Measurements from ENCODE around the gene CTNNA3. TPM values are rescaled to one million over a fixed set of nuclear protein-coding genes. Genes with fewer than 3 reads are reported as not detected.

The CTNNA3 gene
- total RNA-seq, 1 experiment from 2014 or later: 0.20 TPM

DNA sequence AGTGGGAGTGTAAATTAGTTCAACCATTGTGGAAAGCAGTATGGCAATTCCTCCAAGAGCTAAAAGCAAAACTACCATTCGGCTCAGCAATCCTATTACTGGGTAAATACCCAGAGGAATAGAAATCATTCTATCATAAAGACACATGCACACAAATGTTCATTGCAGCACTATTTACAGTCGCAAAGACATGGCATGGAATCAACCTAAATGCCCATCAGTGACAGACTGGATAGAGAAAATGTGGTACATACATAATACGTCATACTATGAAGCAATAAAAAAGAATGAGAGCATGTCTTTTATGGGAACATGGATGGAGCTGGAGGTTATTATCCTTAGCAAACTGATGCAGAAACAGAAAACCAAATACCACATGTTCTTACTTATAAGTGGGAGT lies 1646.7 kb downstream of the CTNNA3 start:
- Mint-ChIP-seq H3K4me1 (ENCODE audit: low read depth, unreplicated experiment) (no peaks in the 10 kb centered on the region), H3K27me3 (ENCODE audit: insufficient read depth, unreplicated experiment) (peaks cover 6% of the 10 kb centered on the region), H3K27ac (ENCODE audit: unreplicated experiment) (no peak overlapping the region), H3K36me3 (ENCODE audit: insufficient read depth, unreplicated experiment) (no peaks in the 10 kb centered on the region), H3K4me3 (ENCODE audit: unreplicated experiment) (no peak overlapping the region), H3K9me3 (ENCODE audit: unreplicated experiment) (peaks cover 24% of the 10 kb centered on the region)
- ChIA-PET POLR2A (no interaction called here), CTCF (no interaction called here)
- DNase-seq: no peak
- peaks cover 7% of the 10 kb centered on the region for H3K9me3 ChIP-seq
- BruUV-seq (replicated peaks): no TSS peak
- no peaks in the 10 kb centered on the region for H3K27me3 ChIP-seq (replicated peaks; ENCODE audit: control insufficient read depth, insufficient read depth, low read length)
- H3K4me3 ChIP-seq (ENCODE audit: low read depth, low read length): no peak overlapping the region
- no peaks in the 10 kb centered on the region for H3K36me3 ChIP-seq (ENCODE audit: control insufficient read depth, insufficient read depth, low read length)
- TF ChIP-seq, protein P1, sequence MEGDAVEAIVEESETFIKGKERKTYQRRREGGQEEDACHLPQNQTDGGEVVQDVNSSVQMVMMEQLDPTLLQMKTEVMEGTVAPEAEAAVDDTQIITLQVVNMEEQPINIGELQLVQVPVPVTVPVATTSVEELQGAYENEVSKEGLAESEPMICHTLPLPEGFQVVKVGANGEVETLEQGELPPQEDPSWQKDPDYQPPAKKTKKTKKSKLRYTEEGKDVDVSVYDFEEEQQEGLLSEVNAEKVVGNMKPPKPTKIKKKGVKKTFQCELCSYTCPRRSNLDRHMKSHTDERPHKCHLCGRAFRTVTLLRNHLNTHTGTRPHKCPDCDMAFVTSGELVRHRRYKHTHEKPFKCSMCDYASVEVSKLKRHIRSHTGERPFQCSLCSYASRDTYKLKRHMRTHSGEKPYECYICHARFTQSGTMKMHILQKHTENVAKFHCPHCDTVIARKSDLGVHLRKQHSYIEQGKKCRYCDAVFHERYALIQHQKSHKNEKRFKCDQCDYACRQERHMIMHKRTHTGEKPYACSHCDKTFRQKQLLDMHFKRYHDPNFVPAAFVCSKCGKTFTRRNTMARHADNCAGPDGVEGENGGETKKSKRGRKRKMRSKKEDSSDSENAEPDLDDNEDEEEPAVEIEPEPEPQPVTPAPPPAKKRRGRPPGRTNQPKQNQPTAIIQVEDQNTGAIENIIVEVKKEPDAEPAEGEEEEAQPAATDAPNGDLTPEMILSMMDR (IDR thresholded peaks at IDR 0.05; ENCODE audit: insufficient read depth in 1 of 2, low read depth in 1 of 2, low read length in 1 of 2, severe bottlenecking in 1 of 2, unreplicated experiment in 1 of 2): no peak
- no peaks in the 10 kb centered on the region for H3K4me1 ChIP-seq
- intact Hi-C loops (cut with micrococcal nuclease; ENCODE audit: unreplicated experiment): no loop called here

DNA sequence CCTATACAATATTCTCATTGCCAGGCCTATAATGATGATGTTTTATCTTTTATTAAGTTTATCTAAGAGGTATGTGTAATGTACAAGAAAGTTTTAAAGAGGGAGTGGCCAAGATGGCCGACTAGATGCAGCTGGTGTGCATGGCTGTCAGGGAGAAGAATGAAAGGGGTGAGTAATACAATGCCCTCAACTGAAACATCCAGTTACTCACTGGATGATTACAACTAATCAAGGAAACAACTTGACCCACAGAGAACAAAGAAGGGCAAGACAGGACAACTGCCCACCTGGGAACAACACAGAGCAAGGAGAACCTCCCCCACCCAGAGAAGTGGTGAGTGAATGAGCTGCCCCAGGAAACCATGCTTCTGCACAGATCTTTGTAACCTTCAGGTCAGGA lies 1650.1 kb downstream of the CTNNA3 start:
- Histone ChIP-seq H3K4me1 (no peaks in the 10 kb centered on the region), H3K4me3 (ENCODE audit: low read depth, low read length) (no peak overlapping the region), H3K9me3 (peaks cover 7% of the 10 kb centered on the region), H3K27me3 (replicated peaks; ENCODE audit: control insufficient read depth, insufficient read depth, low read length) (no peaks in the 10 kb centered on the region), H3K36me3 (ENCODE audit: control insufficient read depth, insufficient read depth, low read length) (no peaks in the 10 kb centered on the region)
- Mint-ChIP-seq H3K4me3 (ENCODE audit: unreplicated experiment) (no peak overlapping the region), H3K27ac (ENCODE audit: unreplicated experiment) (no peak overlapping the region), H3K27me3 (ENCODE audit: insufficient read depth, unreplicated experiment) (peaks cover 6% of the 10 kb centered on the region), H3K36me3 (ENCODE audit: insufficient read depth, unreplicated experiment) (no peaks in the 10 kb centered on the region), H3K9me3 (ENCODE audit: unreplicated experiment) (peaks cover 24% of the 10 kb centered on the region), H3K4me1 (ENCODE audit: low read depth, unreplicated experiment) (no peaks in the 10 kb centered on the region)
- CTCF ChIA-PET: no interaction called here
- no peak for DNase-seq
- POLR2A ChIA-PET: no interaction called here
- BruUV-seq (replicated peaks): no TSS peak
- TF ChIP-seq, protein P1 (IDR thresholded peaks at IDR 0.05; ENCODE audit: insufficient read depth in 1 of 2, low read depth in 1 of 2, low read length in 1 of 2, severe bottlenecking in 1 of 2, unreplicated experiment in 1 of 2): no peak
- intact Hi-C loops (cut with micrococcal nuclease; ENCODE audit: unreplicated experiment): no loop called here

DNA sequence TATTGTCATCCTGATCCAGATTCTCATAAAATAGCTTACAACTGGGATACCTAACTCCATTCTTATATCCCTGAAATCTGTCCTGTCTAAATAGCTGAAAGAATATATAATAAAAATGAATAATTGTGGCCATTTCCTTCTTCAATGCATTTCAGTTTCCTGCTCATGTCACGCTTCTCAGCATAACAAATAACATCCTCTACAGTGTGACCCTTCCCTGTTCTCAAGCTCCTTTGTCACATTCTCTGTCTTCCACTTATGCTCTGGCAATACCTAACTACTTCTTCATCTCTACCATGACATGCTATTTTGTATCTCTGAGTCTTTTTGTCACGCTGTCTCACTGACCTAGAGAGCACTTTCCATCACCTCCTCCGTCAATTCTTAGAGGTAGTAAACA lies 1654.2 kb downstream of the CTNNA3 start:
- BruUV-seq (replicated peaks): no TSS peak
- H3K9me3 Mint-ChIP-seq (ENCODE audit: unreplicated experiment): peaks cover 15% of the 10 kb centered on the region
- H3K27me3 Mint-ChIP-seq (ENCODE audit: insufficient read depth, unreplicated experiment): no peaks in the 10 kb centered on the region
- no peak overlapping the region for H3K27ac Mint-ChIP-seq (ENCODE audit: unreplicated experiment)
- CTCF ChIA-PET: no interaction called here
- H3K36me3 Mint-ChIP-seq (ENCODE audit: insufficient read depth, unreplicated experiment): no peaks in the 10 kb centered on the region
- TF ChIP-seq, protein P1 (IDR thresholded peaks at IDR 0.05; ENCODE audit: insufficient read depth in 1 of 2, low read depth in 1 of 2, low read length in 1 of 2, severe bottlenecking in 1 of 2, unreplicated experiment in 1 of 2): no peak
- no peak overlapping the region for H3K4me3 ChIP-seq (ENCODE audit: low read depth, low read length)
- H3K4me1 Mint-ChIP-seq (ENCODE audit: low read depth, unreplicated experiment): no peaks in the 10 kb centered on the region
- no peak overlapping the region for H3K4me3 Mint-ChIP-seq (ENCODE audit: unreplicated experiment)
- POLR2A ChIA-PET: no interaction called here
- no peaks in the 10 kb centered on the region for H3K4me1 ChIP-seq
- intact Hi-C loops (cut with micrococcal nuclease; ENCODE audit: unreplicated experiment): no loop called here
- H3K36me3 ChIP-seq (ENCODE audit: control insufficient read depth, insufficient read depth, low read length): no peaks in the 10 kb centered on the region
- H3K27me3 ChIP-seq (replicated peaks; ENCODE audit: control insufficient read depth, insufficient read depth, low read length): no peaks in the 10 kb centered on the region
- H3K9me3 ChIP-seq: peaks cover 7% of the 10 kb centered on the region
- DNase-seq: no peak

All from Caco-2 (cell line).